ENCODE data around the gene C20orf204. TPM values are rescaled to one million over a fixed set of nuclear protein-coding genes. Genes with fewer than 3 reads are reported as not detected.

C20orf204 gene
- total RNA-seq, 1 donor = 0.43 TPM

GRCh38 chr20:64077876-64078551 lies 42.0 kb downstream of the C20orf204 start:
- H3K4me3 ChIP-seq (ENCODE audit: low read depth, low read length) = peak overlapping the region; percentile 80
- DNase-seq (ENCODE audit: low read depth) = no peak
- TF ChIP-seq CTCF (IDR thresholded peaks at IDR 0.05; ENCODE audit: insufficient read depth, low read depth, low read length) = no peak

GRCh38 chr20:64078934-64079272 lies 42.9 kb downstream of the C20orf204 start:
- TF ChIP-seq CTCF (IDR thresholded peaks at IDR 0.05; ENCODE audit: insufficient read depth, low read depth, low read length) = no peak
- H3K4me3 ChIP-seq (ENCODE audit: low read depth, low read length) = peak overlapping the region; percentile 80
- no peak for DNase-seq (ENCODE audit: low read depth)

- no peak for TF ChIP-seq CTCF (IDR thresholded peaks at IDR 0.05; ENCODE audit: insufficient read depth, low read depth, low read length)
- peak; percentile 68 for DNase-seq (ENCODE audit: low read depth)
- H3K4me3 ChIP-seq (ENCODE audit: low read depth, low read length) = peak within 1 kb of the TSS; percentile 80
Measured at GRCh38 chr20:64079273-64080012, 43.5 kb downstream of the C20orf204 start, which contains the start of gene RGS19. TSS of gene RGS19 (minus strand) at chr20:64079518. CDS start at chr20:64076886, 2,632 bp downstream.

- DNase-seq (ENCODE audit: low read depth) = no peak
- peak within 1 kb of the TSS; percentile 80 for H3K4me3 ChIP-seq (ENCODE audit: low read depth, low read length)
- no peak for TF ChIP-seq CTCF (IDR thresholded peaks at IDR 0.05; ENCODE audit: insufficient read depth, low read depth, low read length)
Measured at GRCh38 chr20:64080013-64080812, 44.2 kb downstream of the C20orf204 start, which contains the start of gene OPRL1. TSS of gene OPRL1 (plus strand) at chr20:64080082. CDS start at chr20:64092721, 12,639 bp downstream.

GRCh38 chr20:64080813-64081623 lies 45.0 kb downstream of the C20orf204 start:
- no peak overlapping the region for H3K4me3 ChIP-seq (ENCODE audit: low read depth, low read length)
- TF ChIP-seq CTCF (IDR thresholded peaks at IDR 0.05; ENCODE audit: insufficient read depth, low read depth, low read length) = no peak
- no peak for DNase-seq (ENCODE audit: low read depth)

- DNase-seq (ENCODE audit: low read depth) = no peak
- no peak for TF ChIP-seq CTCF (IDR thresholded peaks at IDR 0.05; ENCODE audit: insufficient read depth, low read depth, low read length)
- H3K4me3 ChIP-seq (ENCODE audit: low read depth, low read length) = no peak overlapping the region
Measured at GRCh38 chr20:64081624-64081964, 45.6 kb downstream of the C20orf204 start.

Measured in fibroblast of villous mesenchyme (primary cell).